B cell (primary cell): ENCODE data around the gene PTBP3. TPM values are rescaled to one million over a fixed set of nuclear protein-coding genes. Genes with fewer than 3 reads are reported as not detected.

ENCODE experiments used
- ATAC-seq: fragments of 200-7000 bp; cut with Tn5 transposase; one replicate; pipeline ENCODE4 v1.10.0; 2021; ENCODE audit warnings: low read depth, mild to moderate bottlenecking, moderate number of reproducible peaks, moderate library complexity
- CTCF ChIA-PET: fragments of 350-600 bp; sonication (Branson Sonifier 250); formaldehyde crosslinking; loops from one replicate; lab custom pipeline; 2021; ENCODE audit warnings: antibody characterized with exemption, inconsistent platforms; lab: Charles Lee
- POLR2A ChIA-PET: fragments of 350-600 bp; sonication (Branson Sonifier 250); formaldehyde crosslinking; loops from one replicate; lab custom pipeline; 2021; ENCODE audit warnings: antibody characterized with exemption; lab: Charles Lee
- DNase-seq: peaks from one replicate; pipeline ENCODE4 v3.0.0; 2013
- H2AFZ ChIP-seq: 2 replicates; pipeline ENCODE4 v1.6.1; 2012; ENCODE audit warnings: mild to moderate bottlenecking, low read depth, low read length; ENCODE audit not compliant: insufficient read depth, poor library complexity, severe bottlenecking
- H3K27ac ChIP-seq, 2 donors: 1 replicate in 1 of 2; 2 replicates in 1 of 2; pipeline ENCODE4 v1.5.1; 2012 to 2013; ENCODE audit warnings: low read length in 2 of 2, mild to moderate bottlenecking in 2 of 2, moderate library complexity in 1 of 2
- H3K27me3 ChIP-seq, 4 experiments: fragments of 200-600 bp in 1 of 4; sonication (generic) in 1 of 4; replicated peaks in 1 of 4; 1 replicate in 2 of 4; 2 replicates in 2 of 4; pipeline versions ENCODE4 v1.6.1 to v1.7.0; 2013 to 2016; ENCODE audit warnings: low read length in 3 of 4, mild to moderate bottlenecking in 2 of 4, mixed read lengths in 1 of 4, moderate library complexity in 1 of 4; ENCODE audit not compliant: insufficient read depth in 4 of 4, control insufficient read depth in 3 of 4; ENCODE audit errors: control extremely low read depth in 1 of 4
- H3K36me3 ChIP-seq, 2 experiments: replicated peaks in 1 of 2; 1 replicate in 1 of 2; 2 replicates in 1 of 2; pipeline versions ENCODE4 v1.6.1 to v1.7.1; 2013; ENCODE audit warnings: low read length in 1 of 2; ENCODE audit not compliant: insufficient read depth in 2 of 2, control insufficient read depth in 1 of 2; ENCODE audit errors: control extremely low read depth in 1 of 2, extremely low read depth in 1 of 2
- H3K4me1 ChIP-seq, 2 donors: fragments of 200-600 bp in 1 of 2; sonication (generic) in 1 of 2; 1 replicate in 1 of 2; 2 replicates in 1 of 2; pipeline versions ENCODE4 v1.5.1 to v1.6.1; 2013 to 2017; ENCODE audit warnings: low read length in 2 of 2; ENCODE audit not compliant: control insufficient read depth in 2 of 2, insufficient read depth in 2 of 2
- H3K4me2 ChIP-seq: replicated peaks from 2 replicates; pipeline ENCODE3; 2012; ENCODE audit warnings: mild to moderate bottlenecking, low read depth, low read length; ENCODE audit not compliant: poor library complexity, severe bottlenecking
- H3K4me3 ChIP-seq, 5 experiments: fragments of 200-600 bp in 1 of 5; sonication (generic) in 1 of 5; 1 replicate in 3 of 5; 2 replicates in 2 of 5; pipeline versions ENCODE4 v1.5.1 to v1.7.0; 2011 to 2016; ENCODE audit warnings: low read length in 4 of 5, mild to moderate bottlenecking in 4 of 5, low read depth in 2 of 5, control low read depth in 1 of 5, moderate library complexity in 1 of 5; ENCODE audit not compliant: insufficient read depth in 1 of 5; ENCODE audit errors: control extremely low read depth in 1 of 5, extremely low read depth in 1 of 5
- H3K79me2 ChIP-seq: fragments of 200-600 bp; sonication (generic); one replicate; pipeline ENCODE4 v1.6.0; 2016; ENCODE audit warnings: low read length; ENCODE audit not compliant: control insufficient read depth, insufficient read depth
- H3K9ac ChIP-seq: fragments of 200-600 bp; sonication (generic); 2 replicates; pipeline ENCODE4 v1.6.1; 2017; ENCODE audit warnings: mild to moderate bottlenecking, low read length, moderate library complexity
- H3K9me3 ChIP-seq, 3 donors: one replicate each; pipeline versions ENCODE4 v1.6.1 to v1.7.1; 2013; ENCODE audit warnings: low read length in 2 of 3; ENCODE audit not compliant: control insufficient read depth in 2 of 3, insufficient read depth in 1 of 3; ENCODE audit errors: control extremely low read depth in 1 of 3
- H4K20me1 ChIP-seq: 2 replicates; pipeline ENCODE4 v1.6.0; 2012; ENCODE audit warnings: mild to moderate bottlenecking, low read length; ENCODE audit not compliant: insufficient read depth, control insufficient read depth, poor library complexity, severe bottlenecking
- H3K27ac Mint-ChIP-seq: one replicate; pipeline ENCODE4 v1.8.0; 2021; ENCODE audit warnings: mixed read lengths
- H3K27me3 Mint-ChIP-seq: one replicate; pipeline ENCODE4 v1.8.0; 2021; ENCODE audit warnings: mixed read lengths
- H3K4me1 Mint-ChIP-seq: one replicate; pipeline ENCODE4 v1.8.0; 2021; ENCODE audit warnings: mixed read lengths
- H3K4me3 Mint-ChIP-seq: one replicate; pipeline ENCODE4 v1.8.0; 2021; ENCODE audit warnings: mixed read lengths
- H3K9me3 Mint-ChIP-seq: one replicate; pipeline ENCODE4 v1.8.0; 2022; ENCODE audit warnings: mixed read lengths; ENCODE audit not compliant: insufficient read depth
- EZH2 ChIP-seq: IDR thresholded peaks from 2 replicates; pipeline ENCODE4 v1.6.1; 2012; ENCODE audit warnings: borderline replicate concordance, low read depth, mild to moderate bottlenecking, moderate library complexity, low read length; ENCODE audit not compliant: insufficient read depth, poor library complexity, severe bottlenecking
- WGBS: methylation state at CpG from one replicate; pipeline ENCODE4 v1.1.5; 2013; ENCODE audit warnings: missing lambda C conversion rate; ENCODE audit not compliant: insufficient coverage; 5-methylcytosine and 5-hydroxymethylcytosine counted together
- intact Hi-C: fragments of 100-400 bp; cut with micrococcal nuclease; formaldehyde crosslinking; loops from one replicate; pipeline ENCODE4 v1.10.0; 2022
- polyA plus RNA-seq: library from polyadenylated mRNA; depleted of rRNA; stranded (reverse); fragments of >200 nt; gene quantifications from 2 replicates; pipeline ENCODE4 v1.2.3, GENCODE V29; 2012
- total RNA-seq, 2 donors: library from RNA; stranded (reverse); fragments of 120-200 nt in 1 of 2; gene quantifications; 1 replicate in 1 of 2; 2 replicates in 1 of 2; pipeline versions ENCODE4 v1.2.3 to v1.2.4, GENCODE V29; 2013 to 2022
- TF ChIP-seq, protein P1 (sequence below): fragments of 200-600 bp; IDR thresholded peaks from one replicate; pipeline ENCODE4 v1.8.0; 2022; ENCODE audit warnings: antibody characterized with exemption, mild to moderate bottlenecking

The PTBP3 gene
- total and polyA plus RNA-seq, 2 donors (not counting 1 experiment from before 2014, with no cell fraction given) = 22.8 to 133 TPM

DNA sequence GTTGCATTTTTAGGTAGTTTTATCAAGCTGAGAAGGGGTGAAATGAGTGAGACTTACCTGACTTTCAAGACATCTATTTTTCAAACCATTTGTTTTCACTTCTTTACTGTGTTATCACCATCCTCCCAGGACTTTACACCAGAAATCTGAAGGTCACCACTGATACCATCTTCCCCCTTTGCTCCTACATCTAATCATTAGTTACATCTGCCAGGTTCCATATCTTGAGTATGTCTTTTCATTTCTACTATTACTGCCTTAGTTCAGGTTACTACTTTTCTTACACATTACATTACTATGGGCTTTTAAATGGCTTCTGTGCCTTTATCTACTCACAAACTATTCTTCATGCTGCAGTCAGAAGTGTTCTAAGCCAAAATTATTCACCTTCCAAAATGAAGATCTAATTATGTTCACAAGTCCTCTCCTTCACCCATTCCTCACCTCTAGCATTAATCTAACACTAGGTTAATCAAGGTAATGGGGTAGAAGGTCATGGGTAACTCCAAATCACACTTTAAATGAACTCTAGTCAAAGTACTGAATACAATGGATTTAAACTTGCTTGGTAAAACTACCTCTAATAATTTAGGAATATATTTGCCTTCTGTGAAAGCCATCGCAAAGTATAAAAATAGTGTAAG is 44.4 kb upstream of the PTBP3 start:
- Mint-ChIP-seq H3K4me3 (peak overlapping the region; percentile 24), H3K27me3 (no peaks in the 10 kb centered on the region), H3K27ac (no peak overlapping the region), H3K9me3 (no peaks in the 10 kb centered on the region), H3K4me1 (peaks cover 46% of the 10 kb centered on the region)
- peak overlapping the region; percentile 79 for H3K9ac ChIP-seq
- peak overlapping the region; percentile 95 for H2AFZ ChIP-seq
- no peak overlapping the region for H3K4me3 ChIP-seq
- H3K27me3 ChIP-seq = no peaks in the 10 kb centered on the region
- no peak for DNase-seq
- POLR2A ChIA-PET = no interaction called here
- no peaks in the 10 kb centered on the region for H4K20me1 ChIP-seq
- intact Hi-C loops = loop anchor here (5.0 kb wide), 1 partner anchor 414 kb away; no protein-coding TSS in a partner anchor
- CTCF ChIA-PET = interaction anchor here (0.7 to 1.8 kb wide), 2 partner anchors 442 to 461 kb away, joined by 3 to 5 read pairs; no protein-coding TSS in a partner anchor
- H3K36me3 ChIP-seq = no peaks in the 10 kb centered on the region
- peaks cover 21 to 22% of the 10 kb centered on the region in 2 donors for H3K4me1 ChIP-seq
- peaks cover 4% of the 10 kb centered on the region for H3K79me2 ChIP-seq
- no peak for ATAC-seq
- TF ChIP-seq, protein P1, sequence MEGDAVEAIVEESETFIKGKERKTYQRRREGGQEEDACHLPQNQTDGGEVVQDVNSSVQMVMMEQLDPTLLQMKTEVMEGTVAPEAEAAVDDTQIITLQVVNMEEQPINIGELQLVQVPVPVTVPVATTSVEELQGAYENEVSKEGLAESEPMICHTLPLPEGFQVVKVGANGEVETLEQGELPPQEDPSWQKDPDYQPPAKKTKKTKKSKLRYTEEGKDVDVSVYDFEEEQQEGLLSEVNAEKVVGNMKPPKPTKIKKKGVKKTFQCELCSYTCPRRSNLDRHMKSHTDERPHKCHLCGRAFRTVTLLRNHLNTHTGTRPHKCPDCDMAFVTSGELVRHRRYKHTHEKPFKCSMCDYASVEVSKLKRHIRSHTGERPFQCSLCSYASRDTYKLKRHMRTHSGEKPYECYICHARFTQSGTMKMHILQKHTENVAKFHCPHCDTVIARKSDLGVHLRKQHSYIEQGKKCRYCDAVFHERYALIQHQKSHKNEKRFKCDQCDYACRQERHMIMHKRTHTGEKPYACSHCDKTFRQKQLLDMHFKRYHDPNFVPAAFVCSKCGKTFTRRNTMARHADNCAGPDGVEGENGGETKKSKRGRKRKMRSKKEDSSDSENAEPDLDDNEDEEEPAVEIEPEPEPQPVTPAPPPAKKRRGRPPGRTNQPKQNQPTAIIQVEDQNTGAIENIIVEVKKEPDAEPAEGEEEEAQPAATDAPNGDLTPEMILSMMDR = no peak
- TF ChIP-seq EZH2 = no peak
- WGBS = no CpG with 5 or more reads among the region's 1 CpG
- H3K4me2 ChIP-seq = peak overlapping the region; percentile 78
- H3K9me3 ChIP-seq = no peaks in the 10 kb centered on the region
- no peak overlapping the region for H3K27ac ChIP-seq

DNA sequence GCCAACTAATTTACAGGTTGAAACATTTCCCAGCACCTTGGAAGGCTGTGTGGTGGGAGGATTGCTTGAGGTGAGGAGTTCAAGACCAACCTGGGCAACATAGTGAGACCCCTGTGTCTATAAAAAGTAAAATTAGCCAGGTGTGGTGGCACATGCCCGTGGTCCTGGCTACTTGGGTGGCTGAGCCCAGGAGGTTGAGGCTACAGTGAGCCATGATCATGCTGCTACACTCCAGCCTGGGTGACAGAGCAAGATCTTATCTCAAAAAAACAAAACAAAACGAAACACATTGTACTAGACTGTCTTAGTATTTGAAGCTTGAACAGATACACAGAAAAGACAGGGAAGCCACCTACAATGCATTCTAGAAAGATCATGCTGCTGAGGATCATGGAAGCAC is 43.7 kb upstream of the PTBP3 start:
- Histone ChIP-seq H3K4me3 (no peak overlapping the region), H3K9ac (no peak overlapping the region), H3K9me3 (no peaks in the 10 kb centered on the region), H4K20me1 (no peaks in the 10 kb centered on the region), H3K4me1 (peaks cover 21 to 22% of the 10 kb centered on the region in 2 donors), H3K27ac (no peak overlapping the region), H2AFZ (no peak overlapping the region), H3K4me2 (no peak overlapping the region), H3K36me3 (no peaks in the 10 kb centered on the region), H3K27me3 (no peaks in the 10 kb centered on the region), H3K79me2 (peaks cover 4% of the 10 kb centered on the region)
- DNase-seq = no peak
- H3K4me1 Mint-ChIP-seq = peaks cover 39% of the 10 kb centered on the region
- H3K27me3 Mint-ChIP-seq = no peaks in the 10 kb centered on the region
- ATAC-seq = no peak
- ChIA-PET CTCF (interaction anchor here (0.7 to 1.8 kb wide), 2 partner anchors 443 to 460 kb away, joined by 3 to 5 read pairs; no protein-coding TSS in a partner anchor), POLR2A (no interaction called here)
- no peak overlapping the region for H3K4me3 Mint-ChIP-seq
- intact Hi-C loops = loop anchor here (5.0 kb wide), 1 partner anchor 415 kb away; no protein-coding TSS in a partner anchor
- no peak for TF ChIP-seq EZH2
- TF ChIP-seq, protein P1 = no peak
- WGBS = no CpG with 5 or more reads among the region's 2 CpGs
- H3K27ac Mint-ChIP-seq = no peak overlapping the region
- no peaks in the 10 kb centered on the region for H3K9me3 Mint-ChIP-seq
